ENCODE data around the gene TOPAZ1. TPM values are rescaled to one million over a fixed set of nuclear protein-coding genes. Genes with fewer than 3 reads are reported as not detected.

TOPAZ1 gene
- total and polyA plus RNA-seq, 2 of the 13 experiments (the other 11 are each of a cell fraction or from before 2014, with no cell fraction given), result not detected

DNA sequence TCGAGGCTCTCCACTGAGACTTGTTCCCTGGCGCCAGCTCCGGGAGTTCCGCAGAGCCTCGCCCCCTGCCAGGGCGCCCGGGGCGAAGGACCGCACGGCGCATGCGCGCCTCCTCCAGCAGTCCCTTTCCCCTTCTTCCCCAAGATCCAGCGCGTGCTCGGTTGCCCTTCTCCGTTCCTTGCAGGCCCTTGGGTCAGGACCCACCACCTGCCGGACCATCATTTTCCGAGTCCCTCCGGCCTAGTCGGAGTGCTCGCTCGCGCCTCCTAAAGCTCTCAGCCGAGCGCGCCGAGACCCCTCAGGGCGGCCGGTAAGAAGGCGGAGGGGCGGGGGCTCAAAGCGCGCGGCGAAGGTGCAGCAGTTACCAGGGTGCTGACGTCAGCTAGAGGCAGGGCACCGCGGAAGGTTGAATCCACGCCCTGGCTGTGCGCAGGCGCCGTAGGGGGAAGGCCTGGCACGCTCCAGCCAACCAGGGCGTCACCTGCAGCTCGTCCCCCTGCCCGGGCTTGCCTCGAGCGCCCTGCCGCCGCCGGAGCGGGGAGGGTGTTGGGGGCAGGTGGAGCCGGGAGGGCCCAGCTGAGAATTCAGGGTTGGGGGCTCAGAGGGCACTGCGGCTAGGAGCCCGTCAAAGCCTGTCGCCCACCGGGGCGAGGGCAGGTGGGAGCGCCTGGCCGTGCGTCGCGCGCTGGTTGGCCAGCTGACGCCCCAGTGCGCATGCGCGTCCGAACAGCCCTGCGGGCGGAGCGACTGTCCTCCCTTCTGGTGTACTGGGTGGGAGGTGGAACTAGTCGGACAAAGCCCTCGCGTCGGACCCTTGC, 96.5 kb downstream of the TOPAZ1 start, which contains the start of gene TCAIM (continued):
- TF ChIP-seq, protein P1, sequence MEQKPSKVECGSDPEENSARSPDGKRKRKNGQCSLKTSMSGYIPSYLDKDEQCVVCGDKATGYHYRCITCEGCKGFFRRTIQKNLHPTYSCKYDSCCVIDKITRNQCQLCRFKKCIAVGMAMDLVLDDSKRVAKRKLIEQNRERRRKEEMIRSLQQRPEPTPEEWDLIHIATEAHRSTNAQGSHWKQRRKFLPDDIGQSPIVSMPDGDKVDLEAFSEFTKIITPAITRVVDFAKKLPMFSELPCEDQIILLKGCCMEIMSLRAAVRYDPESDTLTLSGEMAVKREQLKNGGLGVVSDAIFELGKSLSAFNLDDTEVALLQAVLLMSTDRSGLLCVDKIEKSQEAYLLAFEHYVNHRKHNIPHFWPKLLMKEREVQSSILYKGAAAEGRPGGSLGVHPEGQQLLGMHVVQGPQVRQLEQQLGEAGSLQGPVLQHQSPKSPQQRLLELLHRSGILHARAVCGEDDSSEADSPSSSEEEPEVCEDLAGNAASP (CRISPR knock-in tag; IDR thresholded peaks at IDR 0.05; ENCODE audit: borderline replicate concordance), result peak; percentile 61
- TF ChIP-seq ZBTB38 (CRISPR knock-in tag; IDR thresholded peaks at IDR 0.05), result peak; percentile 97
- TF ChIP-seq MED13 (CRISPR knock-in tag; IDR thresholded peaks at IDR 0.05), result peak; percentile 79
- TF ChIP-seq SOX13 (IDR thresholded peaks at IDR 0.05), result 0 out of 2 replicates have a peak, but pooled peaks have one; percentile 59
- peak in 1 of 2 experiments; percentile 37; a peak in 2 of 4 replicates for TF ChIP-seq SOX13 (CRISPR knock-in tag; conservative IDR thresholded peaks at IDR 0.05 in 1 of 2, IDR thresholded peaks at IDR 0.05 in 1 of 2)
- peak; percentile 96 for TF ChIP-seq SNAI1 (CRISPR knock-in tag; IDR thresholded peaks at IDR 0.05; ENCODE audit: borderline replicate concordance)
- TF ChIP-seq ZNF550 (CRISPR knock-in tag; IDR thresholded peaks at IDR 0.05; ENCODE audit: borderline replicate concordance), result no peak
- TF ChIP-seq, protein P2, sequence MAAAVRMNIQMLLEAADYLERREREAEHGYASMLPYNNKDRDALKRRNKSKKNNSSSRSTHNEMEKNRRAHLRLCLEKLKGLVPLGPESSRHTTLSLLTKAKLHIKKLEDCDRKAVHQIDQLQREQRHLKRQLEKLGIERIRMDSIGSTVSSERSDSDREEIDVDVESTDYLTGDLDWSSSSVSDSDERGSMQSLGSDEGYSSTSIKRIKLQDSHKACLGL (CRISPR knock-in tag; IDR thresholded peaks at IDR 0.05), result peak; percentile 99
- peak; percentile 92 for TF ChIP-seq IRF2 (CRISPR knock-in tag; IDR thresholded peaks at IDR 0.05)
- no peak for TF ChIP-seq GTF3A (CRISPR knock-in tag; conservative IDR thresholded peaks at IDR 0.05)
- TF ChIP-seq, protein P3, sequence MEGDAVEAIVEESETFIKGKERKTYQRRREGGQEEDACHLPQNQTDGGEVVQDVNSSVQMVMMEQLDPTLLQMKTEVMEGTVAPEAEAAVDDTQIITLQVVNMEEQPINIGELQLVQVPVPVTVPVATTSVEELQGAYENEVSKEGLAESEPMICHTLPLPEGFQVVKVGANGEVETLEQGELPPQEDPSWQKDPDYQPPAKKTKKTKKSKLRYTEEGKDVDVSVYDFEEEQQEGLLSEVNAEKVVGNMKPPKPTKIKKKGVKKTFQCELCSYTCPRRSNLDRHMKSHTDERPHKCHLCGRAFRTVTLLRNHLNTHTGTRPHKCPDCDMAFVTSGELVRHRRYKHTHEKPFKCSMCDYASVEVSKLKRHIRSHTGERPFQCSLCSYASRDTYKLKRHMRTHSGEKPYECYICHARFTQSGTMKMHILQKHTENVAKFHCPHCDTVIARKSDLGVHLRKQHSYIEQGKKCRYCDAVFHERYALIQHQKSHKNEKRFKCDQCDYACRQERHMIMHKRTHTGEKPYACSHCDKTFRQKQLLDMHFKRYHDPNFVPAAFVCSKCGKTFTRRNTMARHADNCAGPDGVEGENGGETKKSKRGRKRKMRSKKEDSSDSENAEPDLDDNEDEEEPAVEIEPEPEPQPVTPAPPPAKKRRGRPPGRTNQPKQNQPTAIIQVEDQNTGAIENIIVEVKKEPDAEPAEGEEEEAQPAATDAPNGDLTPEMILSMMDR (CRISPR knock-in tag; IDR thresholded peaks at IDR 0.05), result peak; percentile 39; the same call in 1 of the 2 replicates
- TF ChIP-seq, protein P4, sequence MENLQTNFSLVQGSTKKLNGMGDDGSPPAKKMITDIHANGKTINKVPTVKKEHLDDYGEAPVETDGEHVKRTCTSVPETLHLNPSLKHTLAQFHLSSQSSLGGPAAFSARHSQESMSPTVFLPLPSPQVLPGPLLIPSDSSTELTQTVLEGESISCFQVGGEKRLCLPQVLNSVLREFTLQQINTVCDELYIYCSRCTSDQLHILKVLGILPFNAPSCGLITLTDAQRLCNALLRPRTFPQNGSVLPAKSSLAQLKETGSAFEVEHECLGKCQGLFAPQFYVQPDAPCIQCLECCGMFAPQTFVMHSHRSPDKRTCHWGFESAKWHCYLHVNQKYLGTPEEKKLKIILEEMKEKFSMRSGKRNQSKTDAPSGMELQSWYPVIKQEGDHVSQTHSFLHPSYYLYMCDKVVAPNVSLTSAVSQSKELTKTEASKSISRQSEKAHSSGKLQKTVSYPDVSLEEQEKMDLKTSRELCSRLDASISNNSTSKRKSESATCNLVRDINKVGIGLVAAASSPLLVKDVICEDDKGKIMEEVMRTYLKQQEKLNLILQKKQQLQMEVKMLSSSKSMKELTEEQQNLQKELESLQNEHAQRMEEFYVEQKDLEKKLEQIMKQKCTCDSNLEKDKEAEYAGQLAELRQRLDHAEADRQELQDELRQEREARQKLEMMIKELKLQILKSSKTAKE (CRISPR knock-in tag; IDR thresholded peaks at IDR 0.05; ENCODE audit: borderline replicate concordance), result peak; percentile 74; the same call in 1 of the 2 replicates
- TF ChIP-seq KLF16 (CRISPR knock-in tag; IDR thresholded peaks at IDR 0.05), result peak; percentile 78 to 85; a peak in 2 of 4 replicates
- TF ChIP-seq, protein P5, sequence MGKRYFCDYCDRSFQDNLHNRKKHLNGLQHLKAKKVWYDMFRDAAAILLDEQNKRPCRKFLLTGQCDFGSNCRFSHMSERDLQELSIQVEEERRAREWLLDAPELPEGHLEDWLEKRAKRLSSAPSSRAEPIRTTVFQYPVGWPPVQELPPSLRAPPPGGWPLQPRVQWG (CRISPR knock-in tag; IDR thresholded peaks at IDR 0.05; ENCODE audit: borderline replicate concordance, low read depth), result no peak
- TF ChIP-seq, protein P6, sequence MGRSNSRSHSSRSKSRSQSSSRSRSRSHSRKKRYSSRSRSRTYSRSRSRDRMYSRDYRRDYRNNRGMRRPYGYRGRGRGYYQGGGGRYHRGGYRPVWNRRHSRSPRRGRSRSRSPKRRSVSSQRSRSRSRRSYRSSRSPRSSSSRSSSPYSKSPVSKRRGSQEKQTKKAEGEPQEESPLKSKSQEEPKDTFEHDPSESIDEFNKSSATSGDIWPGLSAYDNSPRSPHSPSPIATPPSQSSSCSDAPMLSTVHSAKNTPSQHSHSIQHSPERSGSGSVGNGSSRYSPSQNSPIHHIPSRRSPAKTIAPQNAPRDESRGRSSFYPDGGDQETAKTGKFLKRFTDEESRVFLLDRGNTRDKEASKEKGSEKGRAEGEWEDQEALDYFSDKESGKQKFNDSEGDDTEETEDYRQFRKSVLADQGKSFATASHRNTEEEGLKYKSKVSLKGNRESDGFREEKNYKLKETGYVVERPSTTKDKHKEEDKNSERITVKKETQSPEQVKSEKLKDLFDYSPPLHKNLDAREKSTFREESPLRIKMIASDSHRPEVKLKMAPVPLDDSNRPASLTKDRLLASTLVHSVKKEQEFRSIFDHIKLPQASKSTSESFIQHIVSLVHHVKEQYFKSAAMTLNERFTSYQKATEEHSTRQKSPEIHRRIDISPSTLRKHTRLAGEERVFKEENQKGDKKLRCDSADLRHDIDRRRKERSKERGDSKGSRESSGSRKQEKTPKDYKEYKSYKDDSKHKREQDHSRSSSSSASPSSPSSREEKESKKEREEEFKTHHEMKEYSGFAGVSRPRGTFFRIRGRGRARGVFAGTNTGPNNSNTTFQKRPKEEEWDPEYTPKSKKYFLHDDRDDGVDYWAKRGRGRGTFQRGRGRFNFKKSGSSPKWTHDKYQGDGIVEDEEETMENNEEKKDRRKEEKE (IDR thresholded peaks at IDR 0.05), result no peak
- no peak for TF ChIP-seq SP5 (CRISPR knock-in tag; IDR thresholded peaks at IDR 0.05; ENCODE audit: borderline replicate concordance, low read depth)
- TF ChIP-seq, protein P7, sequence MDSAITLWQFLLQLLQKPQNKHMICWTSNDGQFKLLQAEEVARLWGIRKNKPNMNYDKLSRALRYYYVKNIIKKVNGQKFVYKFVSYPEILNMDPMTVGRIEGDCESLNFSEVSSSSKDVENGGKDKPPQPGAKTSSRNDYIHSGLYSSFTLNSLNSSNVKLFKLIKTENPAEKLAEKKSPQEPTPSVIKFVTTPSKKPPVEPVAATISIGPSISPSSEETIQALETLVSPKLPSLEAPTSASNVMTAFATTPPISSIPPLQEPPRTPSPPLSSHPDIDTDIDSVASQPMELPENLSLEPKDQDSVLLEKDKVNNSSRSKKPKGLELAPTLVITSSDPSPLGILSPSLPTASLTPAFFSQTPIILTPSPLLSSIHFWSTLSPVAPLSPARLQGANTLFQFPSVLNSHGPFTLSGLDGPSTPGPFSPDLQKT (CRISPR knock-in tag; IDR thresholded peaks at IDR 0.05; ENCODE audit: borderline replicate concordance), result no peak; the same call in 1 of the 2 replicates

All from HepG2 (cell line).